SU-DHL-6 (cell line): ENCODE measurements around the gene POFUT1.

Experiments used
- EZH2phosphoT487 ChIP-seq: fragments of 200-600 bp; sonication (generic), shearing (Covaris generic); conservative IDR thresholded peaks from 2 replicates; pipeline ENCODE4 v1.6.1; 2018; ENCODE audit warnings: mild to moderate bottlenecking, antibody characterized with exemption, low read length, moderate library complexity, mixed read lengths
- TF ChIP-seq, protein P1 (sequence below): fragments of 200-600 bp; sonication (generic); IDR thresholded peaks from one replicate; pipeline ENCODE4 v1.5.1; 2017; ENCODE audit warnings: antibody characterized with exemption, mild to moderate bottlenecking, low read length, moderate library complexity; ENCODE audit not compliant: insufficient read depth, poor library complexity, severe bottlenecking

- TF ChIP-seq, protein P1, sequence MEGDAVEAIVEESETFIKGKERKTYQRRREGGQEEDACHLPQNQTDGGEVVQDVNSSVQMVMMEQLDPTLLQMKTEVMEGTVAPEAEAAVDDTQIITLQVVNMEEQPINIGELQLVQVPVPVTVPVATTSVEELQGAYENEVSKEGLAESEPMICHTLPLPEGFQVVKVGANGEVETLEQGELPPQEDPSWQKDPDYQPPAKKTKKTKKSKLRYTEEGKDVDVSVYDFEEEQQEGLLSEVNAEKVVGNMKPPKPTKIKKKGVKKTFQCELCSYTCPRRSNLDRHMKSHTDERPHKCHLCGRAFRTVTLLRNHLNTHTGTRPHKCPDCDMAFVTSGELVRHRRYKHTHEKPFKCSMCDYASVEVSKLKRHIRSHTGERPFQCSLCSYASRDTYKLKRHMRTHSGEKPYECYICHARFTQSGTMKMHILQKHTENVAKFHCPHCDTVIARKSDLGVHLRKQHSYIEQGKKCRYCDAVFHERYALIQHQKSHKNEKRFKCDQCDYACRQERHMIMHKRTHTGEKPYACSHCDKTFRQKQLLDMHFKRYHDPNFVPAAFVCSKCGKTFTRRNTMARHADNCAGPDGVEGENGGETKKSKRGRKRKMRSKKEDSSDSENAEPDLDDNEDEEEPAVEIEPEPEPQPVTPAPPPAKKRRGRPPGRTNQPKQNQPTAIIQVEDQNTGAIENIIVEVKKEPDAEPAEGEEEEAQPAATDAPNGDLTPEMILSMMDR: no peak
- no peak for TF ChIP-seq EZH2phosphoT487
These were observed 43.7 kb upstream of the POFUT1 start for GRCh38 chr20:32163951-32164350.
